GM19023 (cell line): ENCODE measurements around the gene ERC2.
"Not testable (repeated sequence)": the region's sequence is repeated elsewhere in the genome, so short reads cannot be mapped to it uniquely, and the experiment has no call there.

ENCODE experiments used
- ATAC-seq: cut with Tn5 transposase; IDR thresholded peaks from one replicate; pipeline ENCODE4 v1.9.1; 2021; ENCODE audit warnings: mild to moderate bottlenecking, moderate library complexity; ENCODE audit not compliant: unreplicated experiment

Gene ERC2

GRCh38 chr3:55521738-55522421 lies 946.4 kb downstream of the ERC2 start:
- ATAC-seq, result no peak

GRCh38 chr3:55521064-55521737 lies 947.1 kb downstream of the ERC2 start:
- ATAC-seq, result no peak

GRCh38 chr3:55519019-55519418 lies 949.2 kb downstream of the ERC2 start:
- ATAC-seq, result no peak

GRCh38 chr3:55518451-55518850 lies 949.8 kb downstream of the ERC2 start:
- no peak for ATAC-seq

DNA sequence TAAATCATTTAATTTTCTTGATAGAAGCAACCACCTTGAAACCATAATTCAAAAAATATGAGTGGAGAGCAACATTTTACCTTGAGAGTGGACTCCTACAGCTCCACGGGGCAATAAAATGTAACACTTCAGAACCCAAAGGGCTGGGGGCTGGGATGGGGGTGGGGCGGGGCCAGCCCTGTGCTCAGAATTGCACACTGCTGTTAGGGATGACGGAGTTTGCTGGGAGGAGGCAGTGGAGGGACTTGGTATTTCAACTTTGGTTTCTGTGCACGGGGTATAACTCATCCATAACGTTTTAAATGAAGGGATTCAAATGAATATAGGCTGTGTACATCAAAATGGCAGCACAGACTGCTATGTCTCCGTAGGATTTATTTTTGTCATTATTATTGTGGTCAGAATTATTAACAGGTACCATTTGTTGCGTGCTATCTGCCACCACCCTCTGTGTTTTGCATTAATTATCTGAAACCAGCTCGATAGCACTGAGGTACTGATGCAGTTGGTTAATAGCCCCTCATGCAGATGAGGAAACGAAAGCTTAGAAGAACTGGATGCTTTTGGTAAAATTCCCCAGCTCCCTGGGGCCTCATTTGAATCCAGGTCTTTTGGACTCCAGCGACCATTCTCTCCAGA lies 951.8 kb downstream of the ERC2 start:
- no peak for ATAC-seq

- no peak for ATAC-seq
These were observed 952.6 kb downstream of the ERC2 start for GRCh38 chr3:55515550-55516246.

GRCh38 chr3:55514962-55515361 lies 953.3 kb downstream of the ERC2 start:
- no peak for ATAC-seq

GRCh38 chr3:55512571-55513343 lies 955.5 kb downstream of the ERC2 start:
- no peak for ATAC-seq

DNA sequence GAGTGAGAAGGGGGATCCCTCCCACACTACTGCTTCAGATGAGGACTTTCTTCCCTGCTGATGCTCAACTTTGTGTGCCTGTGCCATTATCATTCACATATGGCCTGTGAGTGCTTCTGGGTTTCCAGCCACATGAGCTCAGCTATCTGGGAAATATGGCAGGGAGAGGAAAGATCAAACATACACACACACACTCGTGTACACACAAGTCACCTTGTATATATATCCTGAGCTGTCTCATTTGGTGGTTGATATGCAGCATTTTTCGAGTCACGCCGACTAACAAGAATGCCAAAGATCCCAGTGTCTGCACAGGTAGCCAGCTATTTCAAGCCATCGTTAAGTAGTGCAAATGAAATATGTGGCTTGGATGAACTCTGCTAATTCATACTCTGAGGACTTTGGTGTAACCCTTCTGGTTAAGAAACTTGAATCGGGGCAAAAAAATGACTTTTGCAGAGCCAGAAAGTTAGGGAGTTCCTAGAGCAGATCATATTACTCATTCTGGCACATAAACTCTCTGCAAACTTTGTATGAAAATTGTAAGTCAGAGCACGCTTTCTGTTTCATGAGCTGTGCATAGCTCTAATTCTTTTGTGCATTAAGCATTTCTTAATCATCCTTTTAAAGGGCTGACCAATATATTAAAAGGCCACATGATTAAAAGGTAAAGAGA lies 956.2 kb downstream of the ERC2 start:
- ATAC-seq, result no peak

- no peak for ATAC-seq
These were observed 959.9 kb downstream of the ERC2 start for GRCh38 chr3:55508335-55508734.

DNA sequence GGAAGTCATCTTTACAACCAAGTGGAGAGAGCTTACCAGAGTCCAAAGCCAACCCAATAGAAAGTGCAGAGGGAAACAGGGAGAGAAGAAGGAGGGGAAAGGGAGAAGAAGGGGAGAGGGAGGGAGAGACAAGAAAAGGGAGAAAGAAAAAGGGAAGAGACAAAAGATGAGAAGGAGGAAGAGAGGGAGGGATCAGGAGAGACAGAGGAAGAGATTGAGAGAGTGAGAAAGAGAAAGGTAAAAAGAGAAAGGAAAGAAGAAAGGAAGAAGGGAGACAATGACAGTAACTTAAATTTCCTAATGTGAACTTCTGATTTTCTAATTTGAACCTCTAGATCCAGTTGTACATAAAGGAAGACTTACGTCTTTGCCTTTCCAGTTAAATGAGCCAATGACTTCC lies 960.5 kb downstream of the ERC2 start:
- ATAC-seq, result no peak

DNA sequence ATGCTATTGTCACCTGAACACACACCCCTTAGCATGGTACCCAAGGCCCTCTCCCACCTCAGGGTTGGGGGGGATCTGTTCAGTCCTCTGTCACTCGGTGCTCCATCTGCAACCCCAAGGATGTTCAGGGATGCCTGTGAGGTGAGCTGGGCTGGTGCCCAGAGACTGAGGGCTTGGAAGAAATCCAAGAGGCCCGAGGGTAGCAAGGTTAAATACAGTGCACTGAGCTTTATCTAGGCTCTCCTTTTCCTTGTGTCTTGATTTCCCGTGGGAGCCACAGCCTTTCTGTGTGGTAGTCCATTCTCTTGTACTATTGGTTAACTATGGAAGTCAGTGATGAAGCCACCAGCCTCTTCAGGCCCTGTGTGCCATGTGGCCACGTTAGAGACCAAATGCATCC lies 962.5 kb downstream of the ERC2 start:
- ATAC-seq, result no peak

DNA sequence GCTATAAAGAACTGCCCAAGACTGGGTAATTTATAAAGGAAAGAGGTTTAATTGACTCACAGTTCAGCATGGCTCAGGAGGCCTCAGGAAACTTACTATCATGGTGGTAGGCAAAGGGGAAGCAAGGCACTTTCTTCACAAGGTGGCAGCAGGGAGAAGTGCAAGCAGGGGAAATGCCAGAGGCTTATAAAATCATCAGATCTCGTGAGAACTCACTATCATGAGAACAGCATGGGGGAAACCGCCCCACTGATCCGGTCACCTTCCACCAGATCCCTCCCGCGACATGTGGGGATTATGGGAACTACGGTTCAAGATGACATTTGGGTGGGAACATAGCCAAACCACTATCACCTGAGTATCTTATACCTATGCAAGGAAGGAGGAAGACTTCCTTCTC lies 963.2 kb downstream of the ERC2 start:
- not testable (repeated sequence) for ATAC-seq

- ATAC-seq, result no peak
These were observed 966.4 kb downstream of the ERC2 start for GRCh38 chr3:55501905-55502304.

- no peak for ATAC-seq
These were observed 967.5 kb downstream of the ERC2 start for GRCh38 chr3:55500555-55501330.

DNA sequence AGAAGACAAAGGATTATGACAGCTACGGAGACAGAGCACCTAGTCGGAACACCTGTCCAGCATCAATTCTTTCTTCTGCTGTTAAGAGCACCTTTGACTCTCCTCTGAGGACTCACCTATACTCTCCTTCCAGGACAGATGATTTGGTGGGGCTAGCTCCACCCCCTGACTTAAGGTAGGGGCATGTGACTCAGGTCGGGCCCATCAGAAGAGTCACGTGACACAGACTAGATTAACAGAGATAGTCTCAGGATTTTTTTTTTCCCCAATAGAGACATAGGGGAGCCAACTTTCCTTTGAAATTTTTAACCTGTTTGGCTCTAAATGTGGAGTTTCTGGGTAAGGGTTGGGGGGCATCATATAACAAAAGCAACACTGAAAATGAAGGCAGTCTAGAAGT lies 969.7 kb downstream of the ERC2 start:
- no peak for ATAC-seq

DNA sequence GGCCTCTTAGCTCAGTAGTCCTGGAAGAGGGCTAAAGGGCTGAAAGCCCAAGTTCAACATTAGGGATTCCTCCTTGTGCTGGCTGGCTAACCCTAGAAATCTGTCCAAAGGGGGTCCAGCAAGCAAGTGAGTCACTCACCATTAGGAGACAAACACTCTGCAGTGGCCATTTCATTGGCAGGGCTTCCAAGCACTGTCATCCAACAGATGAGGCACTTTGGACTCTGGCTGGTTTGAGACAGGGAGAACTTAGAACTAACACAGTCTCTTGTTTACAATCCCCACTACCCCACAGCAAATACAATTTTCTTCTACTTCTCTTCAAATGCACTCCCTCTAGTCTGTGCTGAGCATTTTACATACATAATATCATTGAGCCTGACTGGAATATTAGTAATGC lies 971.0 kb downstream of the ERC2 start:
- ATAC-seq, result no peak

DNA sequence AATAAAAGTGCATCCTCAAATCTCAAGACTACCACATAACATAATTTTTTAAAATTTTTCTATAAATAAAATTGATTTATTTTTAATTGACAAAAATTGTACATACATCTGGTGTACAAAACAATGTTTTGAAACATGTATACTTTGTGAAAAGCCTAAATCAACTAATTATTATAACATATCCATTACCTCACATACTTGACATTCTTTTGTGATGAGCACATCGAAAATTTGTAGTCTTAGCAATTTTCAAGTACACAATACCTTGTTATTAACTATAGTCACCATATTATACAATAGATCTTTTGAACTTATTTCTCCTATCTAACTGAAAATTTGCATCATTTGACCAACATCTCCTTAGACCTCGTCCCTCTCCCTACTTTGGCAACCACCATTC lies 973.3 kb downstream of the ERC2 start:
- no peak for ATAC-seq

- ATAC-seq, result no peak
These were observed 975.3 kb downstream of the ERC2 start for GRCh38 chr3:55492976-55493375.
